ENCODE measurements around the gene AWAT2. TPM values are rescaled to one million over a fixed set of nuclear protein-coding genes. Genes with fewer than 3 reads are reported as not detected.
"Not testable (repeated sequence)": the region's sequence is repeated elsewhere in the genome, so short reads cannot be mapped to it uniquely, and the experiment has no call there.

Gene AWAT2
- total and polyA plus RNA-seq, 2 experiments from 2014 or later = not detected

- Histone ChIP-seq H3K9me2 (ENCODE audit: insufficient read depth) (no peaks in the 10 kb centered on the region), H3K27ac (no peak overlapping the region), H4K20me1 (ENCODE audit: insufficient read depth) (no peaks in the 10 kb centered on the region), H3F3A (ENCODE audit: insufficient read depth) (no peaks in the 10 kb centered on the region), H3K36me3 (ENCODE audit: low read depth) (no peaks in the 10 kb centered on the region), H3K4me3 (no peak overlapping the region), H3K4me1 (ENCODE audit: insufficient read depth) (no peaks in the 10 kb centered on the region), H3K9me3 (ENCODE audit: low read depth) (no peaks in the 10 kb centered on the region), H3K9ac (no peak overlapping the region), H3K27me3 (replicated peaks; ENCODE audit: insufficient read depth) (no peaks in the 10 kb centered on the region), H3K79me2 (ENCODE audit: insufficient read depth) (no peaks in the 10 kb centered on the region), H2AFZ (no peak overlapping the region), H3K4me2 (ENCODE audit: unreplicated experiment) (no peak overlapping the region)
- no peak for TF ChIP-seq EZH2phosphoT487 (IDR thresholded peaks at IDR 0.05; ENCODE audit: insufficient read depth, low read depth)
- TF ChIP-seq EZH2 (IDR thresholded peaks at IDR 0.05; ENCODE audit: insufficient read depth, poor library complexity, severe bottlenecking) = no peak
- in situ Hi-C loops (cut with MboI) = no loop called here
- no peak for DNase-seq
Observed at GRCh38 chrX:70009049-70009448, 40.7 kb downstream of the AWAT2 start.

GRCh38 chrX:70007946-70008345, 41.8 kb downstream of the AWAT2 start:
- no peak overlapping the region for H3K4me2 ChIP-seq (ENCODE audit: unreplicated experiment)
- no peak overlapping the region for H3K9ac ChIP-seq
- H3K9me3 ChIP-seq (ENCODE audit: low read depth) = no peaks in the 10 kb centered on the region
- H3K27me3 ChIP-seq (replicated peaks; ENCODE audit: insufficient read depth) = no peaks in the 10 kb centered on the region
- H3K27ac ChIP-seq = no peak overlapping the region
- no peak overlapping the region for H2AFZ ChIP-seq
- no peak overlapping the region for H3K4me3 ChIP-seq
- TF ChIP-seq EZH2 (IDR thresholded peaks at IDR 0.05; ENCODE audit: insufficient read depth, poor library complexity, severe bottlenecking) = no peak
- TF ChIP-seq EZH2phosphoT487 (IDR thresholded peaks at IDR 0.05; ENCODE audit: insufficient read depth, low read depth) = no peak
- H3K36me3 ChIP-seq (ENCODE audit: low read depth) = no peaks in the 10 kb centered on the region
- no peak for DNase-seq
- no peaks in the 10 kb centered on the region for H3K9me2 ChIP-seq (ENCODE audit: insufficient read depth)
- no peaks in the 10 kb centered on the region for H3K79me2 ChIP-seq (ENCODE audit: insufficient read depth)
- H3F3A ChIP-seq (ENCODE audit: insufficient read depth) = no peaks in the 10 kb centered on the region
- in situ Hi-C loops (cut with MboI) = no loop called here
- no peaks in the 10 kb centered on the region for H3K4me1 ChIP-seq (ENCODE audit: insufficient read depth)
- no peaks in the 10 kb centered on the region for H4K20me1 ChIP-seq (ENCODE audit: insufficient read depth)

GRCh38 chrX:70001708-70002341, 47.9 kb downstream of the AWAT2 start:
- Histone ChIP-seq H3K4me2 (ENCODE audit: unreplicated experiment) (no peak overlapping the region), H3K9me2 (ENCODE audit: insufficient read depth) (no peaks in the 10 kb centered on the region), H3K9me3 (ENCODE audit: low read depth) (no peaks in the 10 kb centered on the region), H3K36me3 (ENCODE audit: low read depth) (no peaks in the 10 kb centered on the region), H2AFZ (no peak overlapping the region), H3K27ac (no peak overlapping the region), H3K9ac (no peak overlapping the region), H3K4me1 (ENCODE audit: insufficient read depth) (no peaks in the 10 kb centered on the region), H3K79me2 (ENCODE audit: insufficient read depth) (no peaks in the 10 kb centered on the region), H3K27me3 (replicated peaks; ENCODE audit: insufficient read depth) (no peaks in the 10 kb centered on the region), H3F3A (ENCODE audit: insufficient read depth) (no peaks in the 10 kb centered on the region), H4K20me1 (ENCODE audit: insufficient read depth) (no peaks in the 10 kb centered on the region), H3K4me3 (no peak overlapping the region)
- no peak for TF ChIP-seq EZH2phosphoT487 (IDR thresholded peaks at IDR 0.05; ENCODE audit: insufficient read depth, low read depth)
- TF ChIP-seq EZH2 (IDR thresholded peaks at IDR 0.05; ENCODE audit: insufficient read depth, poor library complexity, severe bottlenecking) = no peak
- 57 to 64% methylated on average over 3 of the region's 3 CpGs for WGBS, 2 experiments (ENCODE audit: low coverage in 1 of 2, low lambda C conversion rate in 2 of 2, missing lambda C conversion rate in 2 of 2)
- in situ Hi-C loops (cut with MboI) = no loop called here
- DNase-seq = no peak

GRCh38 chrX:70001269-70001668, 48.5 kb downstream of the AWAT2 start:
- no peaks in the 10 kb centered on the region for H3K79me2 ChIP-seq (ENCODE audit: insufficient read depth)
- H3K27ac ChIP-seq = no peak overlapping the region
- H3K4me2 ChIP-seq (ENCODE audit: unreplicated experiment) = no peak overlapping the region
- H4K20me1 ChIP-seq (ENCODE audit: insufficient read depth) = no peaks in the 10 kb centered on the region
- H3K9me3 ChIP-seq (ENCODE audit: low read depth) = no peaks in the 10 kb centered on the region
- in situ Hi-C loops (cut with MboI) = no loop called here
- no peaks in the 10 kb centered on the region for H3K36me3 ChIP-seq (ENCODE audit: low read depth)
- no peak overlapping the region for H2AFZ ChIP-seq
- TF ChIP-seq EZH2phosphoT487 (IDR thresholded peaks at IDR 0.05; ENCODE audit: insufficient read depth, low read depth) (no peak), EZH2 (IDR thresholded peaks at IDR 0.05; ENCODE audit: insufficient read depth, poor library complexity, severe bottlenecking) (no peak)
- H3F3A ChIP-seq (ENCODE audit: insufficient read depth) = no peaks in the 10 kb centered on the region
- no peaks in the 10 kb centered on the region for H3K4me1 ChIP-seq (ENCODE audit: insufficient read depth)
- no peaks in the 10 kb centered on the region for H3K9me2 ChIP-seq (ENCODE audit: insufficient read depth)
- no peaks in the 10 kb centered on the region for H3K27me3 ChIP-seq (replicated peaks; ENCODE audit: insufficient read depth)
- DNase-seq = no peak
- no peak overlapping the region for H3K9ac ChIP-seq
- 0% methylated on average over 1 to 2 of the region's 2 CpGs for WGBS, 2 experiments (ENCODE audit: low coverage in 1 of 2, low lambda C conversion rate in 2 of 2, missing lambda C conversion rate in 2 of 2)
- no peak overlapping the region for H3K4me3 ChIP-seq

- H3K27ac ChIP-seq; H3K4me3 ChIP-seq; H4K20me1 ChIP-seq (ENCODE audit: insufficient read depth); H3K9me2 ChIP-seq (ENCODE audit: insufficient read depth); H3K9ac ChIP-seq; in situ Hi-C loops (cut with MboI); H3K4me1 ChIP-seq (ENCODE audit: insufficient read depth); DNase-seq; H2AFZ ChIP-seq; H3K9me3 ChIP-seq (ENCODE audit: low read depth); H3K79me2 ChIP-seq (ENCODE audit: insufficient read depth); H3K27me3 ChIP-seq (replicated peaks; ENCODE audit: insufficient read depth); H3K4me2 ChIP-seq (ENCODE audit: unreplicated experiment); H3F3A ChIP-seq (ENCODE audit: insufficient read depth); H3K36me3 ChIP-seq (ENCODE audit: low read depth): not testable (repeated sequence)
Observed at GRCh38 chrX:69998299-69998698, 51.4 kb downstream of the AWAT2 start.
